WTC11 (cell line): ENCODE data around the gene INPP4A. TPM values are rescaled to one million over a fixed set of nuclear protein-coding genes. Genes with fewer than 3 reads are reported as not detected.

ENCODE experiments used
- ATAC-seq: fragments of 200-7000 bp; cut with Tn5 transposase; 2 replicates; pipeline ENCODE4 v1.10.0; 2021; ENCODE audit warnings: mild to moderate bottlenecking, moderate library complexity
- CTCF ChIA-PET: fragments of 300-600 bp; sonication (Branson Sonifier 250); formaldehyde crosslinking; loops from one replicate; lab custom pipeline; 2021; ENCODE audit warnings: antibody characterized with exemption; lab: Charles Lee
- POLR2A ChIA-PET: fragments of 350-600 bp; sonication (Branson Sonifier 250); formaldehyde crosslinking; loops from one replicate; lab custom pipeline; 2021; ENCODE audit warnings: antibody characterized with exemption; lab: Charles Lee
- DNase-seq: peaks from one replicate; pipeline ENCODE4 v3.0.0; 2021; ENCODE audit warnings: low spot score
- H3K27ac Mint-ChIP-seq: 2 replicates; pipeline ENCODE4 v1.8.0; 2021; ENCODE audit warnings: mixed read lengths
- H3K27me3 Mint-ChIP-seq: 2 replicates; pipeline ENCODE4 v1.8.0; 2021; ENCODE audit warnings: low read depth, mild to moderate bottlenecking, moderate library complexity, mixed read lengths
- H3K36me3 Mint-ChIP-seq: 2 replicates; pipeline ENCODE4 v1.8.0; 2021; ENCODE audit warnings: mixed read lengths
- H3K4me1 Mint-ChIP-seq: 2 replicates; pipeline ENCODE4 v1.8.0; 2022; ENCODE audit warnings: mixed read lengths
- H3K4me3 Mint-ChIP-seq: 2 replicates; pipeline ENCODE4 v1.8.0; 2021; ENCODE audit warnings: mild to moderate bottlenecking, moderate library complexity, mixed read lengths
- H3K9me3 Mint-ChIP-seq: 2 replicates; pipeline ENCODE4 v1.8.0; 2021; ENCODE audit warnings: mixed read lengths
- ATF1 ChIP-seq: sonication (generic); formaldehyde crosslinking; IDR thresholded peaks from 2 replicates; pipeline ENCODE4 v1.8.1; 2023; ENCODE audit warnings: mild to moderate bottlenecking, moderate library complexity, missing genetic modification reagents
- CREB1 ChIP-seq: sonication (generic); formaldehyde crosslinking; IDR thresholded peaks from 2 replicates; pipeline ENCODE4 v1.8.0; 2023; ENCODE audit warnings: mild to moderate bottlenecking, missing genetic modification reagents
- EMX1 ChIP-seq: fragments of 250-450 bp; sonication (Bioruptor Pico); IDR thresholded peaks from 2 replicates; pipeline ENCODE4 v1.8.0; 2021; ENCODE audit warnings: mild to moderate bottlenecking
- GABPB1 ChIP-seq: sonication (generic); formaldehyde crosslinking; IDR thresholded peaks from 2 replicates; pipeline ENCODE4 v1.8.1; 2023; ENCODE audit warnings: mild to moderate bottlenecking, missing genetic modification reagents
- GTF2I ChIP-seq: fragments of 250-450 bp; sonication (Bioruptor Pico); conservative IDR thresholded peaks from 2 replicates; pipeline ENCODE4 v1.4.0; 2021; ENCODE audit warnings: mild to moderate bottlenecking
- IRF2 ChIP-seq: sonication (generic); formaldehyde crosslinking; IDR thresholded peaks from 2 replicates; pipeline ENCODE4 v1.8.0; 2022; ENCODE audit warnings: low read depth, missing genetic modification reagents, borderline replicate concordance
- KAT7 ChIP-seq: sonication (generic); formaldehyde crosslinking; IDR thresholded peaks from 2 replicates; pipeline ENCODE4 v1.8.1; 2023; ENCODE audit warnings: missing genetic modification reagents, mild to moderate bottlenecking, borderline replicate concordance
- MXD4 ChIP-seq: fragments of 250-450 bp; sonication (Bioruptor Pico); IDR thresholded peaks from 2 replicates; pipeline ENCODE4 v1.8.0; 2021; ENCODE audit warnings: mild to moderate bottlenecking, moderate library complexity, borderline replicate concordance
- NFYB ChIP-seq: sonication (generic); formaldehyde crosslinking; conservative IDR thresholded peaks from 2 replicates; pipeline ENCODE4 v1.8.0; 2022; ENCODE audit warnings: low read depth, missing genetic modification reagents
- TEAD4 ChIP-seq: sonication (generic); formaldehyde crosslinking; IDR thresholded peaks from 2 replicates; pipeline ENCODE4 v1.8.0; 2022; ENCODE audit warnings: mild to moderate bottlenecking, missing genetic modification reagents
- ZNF138 ChIP-seq: sonication (generic); formaldehyde crosslinking; conservative IDR thresholded peaks from 2 replicates; pipeline ENCODE4 v1.8.1; 2022; ENCODE audit warnings: mild to moderate bottlenecking, moderate library complexity, missing genetic modification reagents
- ZNF263 ChIP-seq: sonication (generic); formaldehyde crosslinking; IDR thresholded peaks from 2 replicates; pipeline ENCODE4 v1.8.1; 2022; ENCODE audit warnings: low read depth, mild to moderate bottlenecking, moderate library complexity, missing genetic modification reagents
- ZNF396 ChIP-seq: fragments of 250-450 bp; sonication (Bioruptor Pico); IDR thresholded peaks from 2 replicates; pipeline ENCODE4 v1.8.0; 2021; ENCODE audit warnings: mild to moderate bottlenecking, moderate library complexity, borderline replicate concordance
- ZNF416 ChIP-seq: fragments of 250-450 bp; sonication (Bioruptor Pico); IDR thresholded peaks from 2 replicates; pipeline ENCODE4 v1.9.0; 2021; ENCODE audit warnings: mild to moderate bottlenecking, inconsistent platforms
- total RNA-seq: library from RNA; stranded (reverse); gene quantifications from 3 replicates; pipeline ENCODE4 v1.2.3, GENCODE V29; 2021
- TF ChIP-seq, protein P1 (sequence below): sonication (generic); formaldehyde crosslinking; IDR thresholded peaks from 2 replicates; pipeline ENCODE4 v1.8.1; 2022; ENCODE audit warnings: mild to moderate bottlenecking, moderate library complexity, missing genetic modification reagents
- TF ChIP-seq, protein P2 (sequence below): sonication (generic); formaldehyde crosslinking; IDR thresholded peaks from 2 replicates; pipeline ENCODE4 v1.8.1; 2023; ENCODE audit warnings: mild to moderate bottlenecking, missing genetic modification reagents, moderate library complexity
- TF ChIP-seq, protein P3 (sequence below): sonication (generic); formaldehyde crosslinking; conservative IDR thresholded peaks from 2 replicates; pipeline ENCODE4 v1.8.1; 2023; ENCODE audit warnings: mild to moderate bottlenecking, low read depth, missing genetic modification reagents, moderate library complexity
- TF ChIP-seq, protein P4 (sequence below): sonication (generic); formaldehyde crosslinking; IDR thresholded peaks from 2 replicates; pipeline ENCODE4 v1.8.0; 2022; ENCODE audit warnings: mild to moderate bottlenecking, missing genetic modification reagents
- TF ChIP-seq, protein P5 (sequence below): fragments of 200-600 bp; IDR thresholded peaks from 2 replicates; pipeline ENCODE4 v1.8.0; 2022; ENCODE audit warnings: antibody characterized with exemption
- TF ChIP-seq, protein P6 (sequence below): sonication (generic); formaldehyde crosslinking; IDR thresholded peaks from 2 replicates; pipeline ENCODE4 v1.8.0; 2022; ENCODE audit warnings: mild to moderate bottlenecking, missing genetic modification reagents
- TF ChIP-seq, protein P7 (sequence below): sonication (generic); formaldehyde crosslinking; IDR thresholded peaks from 2 replicates; pipeline ENCODE4 v1.8.1; 2022; ENCODE audit warnings: low read depth, mild to moderate bottlenecking, moderate library complexity, missing genetic modification reagents, borderline replicate concordance
- TF ChIP-seq, protein P8 (sequence below): sonication (generic); formaldehyde crosslinking; IDR thresholded peaks from 2 replicates; pipeline ENCODE4 v1.8.0; 2022; ENCODE audit warnings: mild to moderate bottlenecking, missing genetic modification reagents

INPP4A gene
- total RNA-seq, 1 experiment from 2014 or later: 38.3 TPM

DNA sequence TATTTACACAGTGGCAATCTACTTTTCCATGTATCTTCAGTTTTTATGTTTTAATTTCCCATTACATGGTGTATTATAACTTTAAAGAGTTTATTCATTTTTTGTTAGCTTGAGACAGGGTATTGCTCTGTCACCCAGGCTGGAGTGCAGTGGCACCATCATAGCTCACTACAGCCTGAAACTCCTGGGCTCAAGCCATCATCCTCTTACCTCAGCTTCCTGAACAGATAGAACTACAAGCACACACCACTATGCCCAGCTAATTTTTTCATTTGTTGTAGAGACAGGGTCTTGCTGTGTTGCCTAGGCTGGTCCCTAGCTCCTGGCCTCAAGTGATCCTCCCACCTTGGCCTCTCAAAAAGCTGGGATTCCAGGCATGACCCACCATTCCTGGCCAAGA is 96.8 kb downstream of the INPP4A start:
- H3K4me3 Mint-ChIP-seq: no peak overlapping the region
- TF ChIP-seq GABPB1 (CRISPR knock-in tag) (no peak), TEAD4 (CRISPR knock-in tag) (no peak), ZNF416 (no peak), NFYB (CRISPR knock-in tag) (no peak), CREB1 (CRISPR knock-in tag) (no peak)
- TF ChIP-seq, protein P1, sequence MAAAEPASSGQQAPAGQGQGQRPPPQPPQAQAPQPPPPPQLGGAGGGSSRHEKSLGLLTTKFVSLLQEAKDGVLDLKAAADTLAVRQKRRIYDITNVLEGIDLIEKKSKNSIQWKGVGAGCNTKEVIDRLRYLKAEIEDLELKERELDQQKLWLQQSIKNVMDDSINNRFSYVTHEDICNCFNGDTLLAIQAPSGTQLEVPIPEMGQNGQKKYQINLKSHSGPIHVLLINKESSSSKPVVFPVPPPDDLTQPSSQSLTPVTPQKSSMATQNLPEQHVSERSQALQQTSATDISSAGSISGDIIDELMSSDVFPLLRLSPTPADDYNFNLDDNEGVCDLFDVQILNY: no peak
- TF ChIP-seq, all 79 proteins: peak for 0
- ChIA-PET CTCF (interaction anchor here (0.7 to 2.3 kb wide), 3 partner anchors 25 to 53 kb away, joined by 3 to 10 read pairs (median 4); no protein-coding TSS in a partner anchor), POLR2A (no interaction called here)
- ATAC-seq (no peak), DNase-seq (no peak)
- Mint-ChIP-seq H3K27ac (no peak overlapping the region), H3K36me3 (peaks cover 56% of the 10 kb centered on the region), H3K4me1 (no peaks in the 10 kb centered on the region), H3K9me3 (peaks cover 6% of the 10 kb centered on the region), H3K27me3 (no peaks in the 10 kb centered on the region)

DNA sequence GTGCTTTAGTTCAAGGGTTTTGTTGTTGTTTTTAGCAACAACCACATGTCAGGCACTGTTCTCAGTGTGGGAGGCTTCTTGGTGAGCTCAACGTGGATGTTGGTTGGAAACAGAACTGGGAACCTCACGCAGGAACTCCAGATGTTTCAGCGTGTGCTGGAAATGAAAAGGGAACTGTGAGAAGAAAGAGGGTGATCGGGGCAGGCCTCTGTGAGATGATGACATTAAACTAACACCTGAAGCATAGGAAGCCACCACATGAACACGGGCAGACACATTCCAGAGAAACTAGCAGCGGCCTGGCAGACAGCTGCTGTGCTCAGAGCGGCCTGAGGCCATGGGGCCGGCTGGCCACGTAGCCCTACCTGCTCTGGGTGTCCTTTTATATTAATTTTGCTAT is 97.2 kb downstream of the INPP4A start:
- TF ChIP-seq, protein P2, sequence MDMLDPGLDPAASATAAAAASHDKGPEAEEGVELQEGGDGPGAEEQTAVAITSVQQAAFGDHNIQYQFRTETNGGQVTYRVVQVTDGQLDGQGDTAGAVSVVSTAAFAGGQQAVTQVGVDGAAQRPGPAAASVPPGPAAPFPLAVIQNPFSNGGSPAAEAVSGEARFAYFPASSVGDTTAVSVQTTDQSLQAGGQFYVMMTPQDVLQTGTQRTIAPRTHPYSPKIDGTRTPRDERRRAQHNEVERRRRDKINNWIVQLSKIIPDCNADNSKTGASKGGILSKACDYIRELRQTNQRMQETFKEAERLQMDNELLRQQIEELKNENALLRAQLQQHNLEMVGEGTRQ (CRISPR knock-in tag): no peak
- TF ChIP-seq ZNF396 (CRISPR knock-in tag): no peak
- no peak for TF ChIP-seq ATF1
- TF ChIP-seq, protein P3, sequence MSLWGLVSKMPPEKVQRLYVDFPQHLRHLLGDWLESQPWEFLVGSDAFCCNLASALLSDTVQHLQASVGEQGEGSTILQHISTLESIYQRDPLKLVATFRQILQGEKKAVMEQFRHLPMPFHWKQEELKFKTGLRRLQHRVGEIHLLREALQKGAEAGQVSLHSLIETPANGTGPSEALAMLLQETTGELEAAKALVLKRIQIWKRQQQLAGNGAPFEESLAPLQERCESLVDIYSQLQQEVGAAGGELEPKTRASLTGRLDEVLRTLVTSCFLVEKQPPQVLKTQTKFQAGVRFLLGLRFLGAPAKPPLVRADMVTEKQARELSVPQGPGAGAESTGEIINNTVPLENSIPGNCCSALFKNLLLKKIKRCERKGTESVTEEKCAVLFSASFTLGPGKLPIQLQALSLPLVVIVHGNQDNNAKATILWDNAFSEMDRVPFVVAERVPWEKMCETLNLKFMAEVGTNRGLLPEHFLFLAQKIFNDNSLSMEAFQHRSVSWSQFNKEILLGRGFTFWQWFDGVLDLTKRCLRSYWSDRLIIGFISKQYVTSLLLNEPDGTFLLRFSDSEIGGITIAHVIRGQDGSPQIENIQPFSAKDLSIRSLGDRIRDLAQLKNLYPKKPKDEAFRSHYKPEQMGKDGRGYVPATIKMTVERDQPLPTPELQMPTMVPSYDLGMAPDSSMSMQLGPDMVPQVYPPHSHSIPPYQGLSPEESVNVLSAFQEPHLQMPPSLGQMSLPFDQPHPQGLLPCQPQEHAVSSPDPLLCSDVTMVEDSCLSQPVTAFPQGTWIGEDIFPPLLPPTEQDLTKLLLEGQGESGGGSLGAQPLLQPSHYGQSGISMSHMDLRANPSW (CRISPR knock-in tag): no peak
- TF ChIP-seq, protein P1: no peak
- TF ChIP-seq KAT7 (CRISPR knock-in tag): no peak
- no peak for TF ChIP-seq ZNF138 (CRISPR knock-in tag)
- TF ChIP-seq CREB1 (CRISPR knock-in tag): no peak
- TF ChIP-seq EMX1 (CRISPR knock-in tag): no peak
- TF ChIP-seq, protein P4, sequence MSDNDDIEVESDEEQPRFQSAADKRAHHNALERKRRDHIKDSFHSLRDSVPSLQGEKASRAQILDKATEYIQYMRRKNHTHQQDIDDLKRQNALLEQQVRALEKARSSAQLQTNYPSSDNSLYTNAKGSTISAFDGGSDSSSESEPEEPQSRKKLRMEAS (CRISPR knock-in tag): no peak
- no peak for TF ChIP-seq ZNF416
- TF ChIP-seq, protein P5, sequence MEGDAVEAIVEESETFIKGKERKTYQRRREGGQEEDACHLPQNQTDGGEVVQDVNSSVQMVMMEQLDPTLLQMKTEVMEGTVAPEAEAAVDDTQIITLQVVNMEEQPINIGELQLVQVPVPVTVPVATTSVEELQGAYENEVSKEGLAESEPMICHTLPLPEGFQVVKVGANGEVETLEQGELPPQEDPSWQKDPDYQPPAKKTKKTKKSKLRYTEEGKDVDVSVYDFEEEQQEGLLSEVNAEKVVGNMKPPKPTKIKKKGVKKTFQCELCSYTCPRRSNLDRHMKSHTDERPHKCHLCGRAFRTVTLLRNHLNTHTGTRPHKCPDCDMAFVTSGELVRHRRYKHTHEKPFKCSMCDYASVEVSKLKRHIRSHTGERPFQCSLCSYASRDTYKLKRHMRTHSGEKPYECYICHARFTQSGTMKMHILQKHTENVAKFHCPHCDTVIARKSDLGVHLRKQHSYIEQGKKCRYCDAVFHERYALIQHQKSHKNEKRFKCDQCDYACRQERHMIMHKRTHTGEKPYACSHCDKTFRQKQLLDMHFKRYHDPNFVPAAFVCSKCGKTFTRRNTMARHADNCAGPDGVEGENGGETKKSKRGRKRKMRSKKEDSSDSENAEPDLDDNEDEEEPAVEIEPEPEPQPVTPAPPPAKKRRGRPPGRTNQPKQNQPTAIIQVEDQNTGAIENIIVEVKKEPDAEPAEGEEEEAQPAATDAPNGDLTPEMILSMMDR: no peak
- TF ChIP-seq, all 79 proteins: peak for 0
- Mint-ChIP-seq H3K4me1 (no peaks in the 10 kb centered on the region), H3K4me3 (no peak overlapping the region), H3K27me3 (no peaks in the 10 kb centered on the region), H3K9me3 (peaks cover 6% of the 10 kb centered on the region), H3K36me3 (peaks cover 60% of the 10 kb centered on the region), H3K27ac (no peak overlapping the region)
- ChIA-PET CTCF (interaction anchor here (0.7 to 2.3 kb wide), 4 partner anchors 25 to 736 kb away, joined by 3 to 10 read pairs (median 4); no protein-coding TSS in a partner anchor), POLR2A (no interaction called here)
- DNase-seq: no peak
- no peak for ATAC-seq

DNA sequence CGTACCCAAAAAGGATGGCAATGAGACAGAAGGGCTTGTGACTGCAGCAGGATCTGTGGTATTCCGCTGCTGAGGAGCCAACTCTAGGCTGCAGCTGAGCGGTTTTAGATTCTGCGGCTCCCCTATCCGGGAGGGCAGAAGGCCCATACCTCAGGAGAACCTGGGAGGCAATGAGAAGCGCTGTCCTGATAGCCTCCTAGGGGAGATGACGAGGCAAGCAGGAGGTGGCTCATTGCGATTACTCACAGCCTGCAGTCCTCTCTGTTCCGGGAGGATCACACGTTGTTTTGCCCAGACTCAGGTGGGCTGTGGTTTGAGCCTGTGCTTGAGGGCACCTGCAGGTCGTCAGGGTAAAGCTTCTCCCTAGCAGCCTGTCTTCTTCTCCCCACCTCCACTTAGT is 98.6 kb downstream of the INPP4A start:
- CTCF ChIA-PET: no interaction called here
- POLR2A ChIA-PET: no interaction called here
- H3K9me3 Mint-ChIP-seq: peaks cover 6% of the 10 kb centered on the region
- no peaks in the 10 kb centered on the region for H3K27me3 Mint-ChIP-seq
- peaks cover 60% of the 10 kb centered on the region for H3K36me3 Mint-ChIP-seq
- H3K27ac Mint-ChIP-seq: no peak overlapping the region
- ATAC-seq: no peak
- H3K4me1 Mint-ChIP-seq: no peaks in the 10 kb centered on the region
- H3K4me3 Mint-ChIP-seq: no peak overlapping the region
- DNase-seq: no peak
- TF ChIP-seq, protein P6, sequence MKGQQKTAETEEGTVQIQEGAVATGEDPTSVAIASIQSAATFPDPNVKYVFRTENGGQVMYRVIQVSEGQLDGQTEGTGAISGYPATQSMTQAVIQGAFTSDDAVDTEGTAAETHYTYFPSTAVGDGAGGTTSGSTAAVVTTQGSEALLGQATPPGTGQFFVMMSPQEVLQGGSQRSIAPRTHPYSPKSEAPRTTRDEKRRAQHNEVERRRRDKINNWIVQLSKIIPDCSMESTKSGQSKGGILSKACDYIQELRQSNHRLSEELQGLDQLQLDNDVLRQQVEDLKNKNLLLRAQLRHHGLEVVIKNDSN (CRISPR knock-in tag): no peak
- TF ChIP-seq GABPB1 (CRISPR knock-in tag) (no peak), EMX1 (CRISPR knock-in tag) (no peak), GTF2I (no peak), IRF2 (CRISPR knock-in tag) (no peak), MXD4 (CRISPR knock-in tag) (no peak), ZNF263 (CRISPR knock-in tag) (no peak)
- TF ChIP-seq, protein P7, sequence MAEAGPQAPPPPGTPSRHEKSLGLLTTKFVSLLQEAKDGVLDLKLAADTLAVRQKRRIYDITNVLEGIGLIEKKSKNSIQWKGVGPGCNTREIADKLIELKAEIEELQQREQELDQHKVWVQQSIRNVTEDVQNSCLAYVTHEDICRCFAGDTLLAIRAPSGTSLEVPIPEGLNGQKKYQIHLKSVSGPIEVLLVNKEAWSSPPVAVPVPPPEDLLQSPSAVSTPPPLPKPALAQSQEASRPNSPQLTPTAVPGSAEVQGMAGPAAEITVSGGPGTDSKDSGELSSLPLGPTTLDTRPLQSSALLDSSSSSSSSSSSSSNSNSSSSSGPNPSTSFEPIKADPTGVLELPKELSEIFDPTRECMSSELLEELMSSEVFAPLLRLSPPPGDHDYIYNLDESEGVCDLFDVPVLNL: no peak
- TF ChIP-seq, protein P8, sequence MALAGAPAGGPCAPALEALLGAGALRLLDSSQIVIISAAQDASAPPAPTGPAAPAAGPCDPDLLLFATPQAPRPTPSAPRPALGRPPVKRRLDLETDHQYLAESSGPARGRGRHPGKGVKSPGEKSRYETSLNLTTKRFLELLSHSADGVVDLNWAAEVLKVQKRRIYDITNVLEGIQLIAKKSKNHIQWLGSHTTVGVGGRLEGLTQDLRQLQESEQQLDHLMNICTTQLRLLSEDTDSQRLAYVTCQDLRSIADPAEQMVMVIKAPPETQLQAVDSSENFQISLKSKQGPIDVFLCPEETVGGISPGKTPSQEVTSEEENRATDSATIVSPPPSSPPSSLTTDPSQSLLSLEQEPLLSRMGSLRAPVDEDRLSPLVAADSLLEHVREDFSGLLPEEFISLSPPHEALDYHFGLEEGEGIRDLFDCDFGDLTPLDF (CRISPR knock-in tag): no peak
